ENCODE measurements around the gene PSG1.

- TF ChIP-seq CTCF (IDR thresholded peaks at IDR 0.05; ENCODE audit: poor library complexity) = no peak
- TF ChIP-seq EZH2 (IDR thresholded peaks at IDR 0.05; ENCODE audit: borderline replicate concordance) = no peak
Observed at GRCh38 chr19:42928896-42929295, 49.4 kb upstream of the PSG1 start.

Measured in hepatocyte (in vitro differentiated cells).